SK-N-SH (cell line): ENCODE measurements around the gene NUP35.
"Not testable (repeated sequence)": the region's sequence is repeated elsewhere in the genome, so short reads cannot be mapped to it uniquely, and the experiment has no call there.

ENCODE experiments used
- CTCF ChIP-seq: fragments of 200-600 bp; sonication (generic); IDR thresholded peaks from 2 replicates; pipeline ENCODE4 v1.6.1; 2017; ENCODE audit warnings: antibody characterized with exemption, mild to moderate bottlenecking, moderate library complexity
- EP300 ChIP-seq, 2 experiments: IDR thresholded peaks; 2 replicates each; pipeline versions ENCODE4 v1.4.0 to v1.6.1; 2012; ENCODE audit warnings: borderline replicate concordance in 1 of 2, low read depth in 1 of 2, low read length in 1 of 2
- POLR2AphosphoS5 ChIP-seq: IDR thresholded peaks from 2 replicates; pipeline ENCODE4 v1.6.1; 2012; ENCODE audit warnings: low read depth, low read length
- RCOR1 ChIP-seq: fragments of 150-350 bp; IDR thresholded peaks from 2 replicates; pipeline ENCODE4 v1.6.1; 2017; ENCODE audit warnings: antibody characterized with exemption, low read length
- REST ChIP-seq: IDR thresholded peaks from 2 replicates; pipeline ENCODE4 v1.6.1; 2012; ENCODE audit warnings: mild to moderate bottlenecking, low read depth, low read length, moderate library complexity
- RFX5 ChIP-seq: IDR thresholded peaks from 2 replicates; pipeline ENCODE4 v1.6.1; 2012; ENCODE audit warnings: mild to moderate bottlenecking, improper control_type of control experiment, low read length

- not testable (repeated sequence) for TF ChIP-seq REST; EP300 (IDR thresholded peaks at IDR 0.05; ENCODE audit: borderline replicate concordance in 1 of 2, low read depth in 1 of 2, low read length in 1 of 2); CTCF; RCOR1; POLR2AphosphoS5; RFX5
These were observed 28.0 kb downstream of the NUP35 start for GRCh38 chr2:183152280-183152679.
